ENCODE data around the gene INPP5E. TPM values are rescaled to one million over a fixed set of nuclear protein-coding genes. Genes with fewer than 3 reads are reported as not detected.

Gene INPP5E
- total RNA-seq, 2 donors from 2014 or later: 8.8 to 25.4 TPM

GRCh38 chr9:136438548-136439480, 831 bp downstream of the INPP5E start:
- Histone ChIP-seq H3K27ac (peak overlapping the region in 3 of 4 donors; percentile 55 to 72 (median 62)), H3K4me3 (peak overlapping the region; percentile 88 to 96), H3K4me1 (peaks cover 32% of the 10 kb centered on the region), H3K36me3 (replicated peaks in 1 of 2; ENCODE audit: insufficient read depth in 1 of 2, low read depth in 2 of 2) (peaks cover 0 to 11% of the 10 kb centered on the region in 2 donors), H3K9me3 (no peaks in the 10 kb centered on the region), H3K27me3 (no peaks in the 10 kb centered on the region)
- WGBS, 2 donors: 3% methylated on average over 75 of the region's 91 CpGs; no CpG with 5 or more reads in 1 of the 2 donors
- intact Hi-C loops (cut with DNase I): no loop called here
- TF ChIP-seq CTCF (IDR thresholded peaks at IDR 0.05): no peak
- TF ChIP-seq POLR2A (IDR thresholded peaks at IDR 0.05): no peak
- DNase-seq (peak; percentile 21 to 40 (median 34)), ATAC-seq (peak; percentile 30)

- DNase-seq: no peak
- H3K27ac ChIP-seq: no peak overlapping the region
- WGBS, 2 donors: 57 to 65% methylated on average over 36 to 37 of the region's 37 CpGs
These were observed 1.7 kb downstream of the INPP5E start for GRCh38 chr9:136437839-136438547.

GRCh38 chr9:136437430-136437829, 2.2 kb downstream of the INPP5E start:
- Histone ChIP-seq H3K36me3 (replicated peaks in 1 of 2; ENCODE audit: insufficient read depth in 1 of 2, low read depth in 2 of 2) (peaks cover 0 to 9% of the 10 kb centered on the region in 2 donors), H3K9me3 (no peaks in the 10 kb centered on the region), H3K4me3 (no peak overlapping the region), H3K27ac (no peak overlapping the region), H3K4me1 (peaks cover 32% of the 10 kb centered on the region), H3K27me3 (no peaks in the 10 kb centered on the region)
- DNase-seq: peak in 1 of 4 donors; percentile 15
- intact Hi-C loops (cut with DNase I): no loop called here
- TF ChIP-seq POLR2A (IDR thresholded peaks at IDR 0.05) (no peak), CTCF (IDR thresholded peaks at IDR 0.05) (no peak)
- no peak for ATAC-seq
- WGBS, 2 donors: 59 to 87% methylated on average over 4 to 8 of the region's 8 CpGs

More at GRCh38 chr9:136437839-136438547, 1.7 kb downstream of the INPP5E start:
- H3K4me3 ChIP-seq: peak overlapping the region; percentile 88 to 96
- peaks cover 0 to 9% of the 10 kb centered on the region in 2 donors for H3K36me3 ChIP-seq (replicated peaks in 1 of 2; ENCODE audit: insufficient read depth in 1 of 2, low read depth in 2 of 2)
- intact Hi-C loops (cut with DNase I): no loop called here
- ATAC-seq: no peak
- H3K27me3 ChIP-seq: no peaks in the 10 kb centered on the region
- H3K4me1 ChIP-seq: peaks cover 32% of the 10 kb centered on the region
- no peaks in the 10 kb centered on the region for H3K9me3 ChIP-seq
- no peak for TF ChIP-seq POLR2A (IDR thresholded peaks at IDR 0.05)
- TF ChIP-seq CTCF (IDR thresholded peaks at IDR 0.05): no peak

GRCh38 chr9:136436055-136436634, 3.5 kb downstream of the INPP5E start:
- no peak for ATAC-seq
- intact Hi-C loops (cut with DNase I): no loop called here
- TF ChIP-seq CTCF (IDR thresholded peaks at IDR 0.05): no peak
- TF ChIP-seq POLR2A (IDR thresholded peaks at IDR 0.05): no peak
- 79 to 86% methylated on average over 5 to 24 of the region's 25 CpGs for WGBS, 2 donors
- no peak overlapping the region for H3K27ac ChIP-seq
- peaks cover 0 to under 1% of the 10 kb centered on the region in 2 donors for H3K36me3 ChIP-seq (replicated peaks in 1 of 2; ENCODE audit: insufficient read depth in 1 of 2, low read depth in 2 of 2)
- no peaks in the 10 kb centered on the region for H3K27me3 ChIP-seq
- peaks cover 32% of the 10 kb centered on the region for H3K4me1 ChIP-seq
- no peaks in the 10 kb centered on the region for H3K9me3 ChIP-seq
- DNase-seq: no peak
- H3K4me3 ChIP-seq: no peak overlapping the region
